ENCODE results near the gene PLK5. TPM values are rescaled to one million over a fixed set of nuclear protein-coding genes. Genes with fewer than 3 reads are reported as not detected.
"Not testable (repeated sequence)": the region's sequence is repeated elsewhere in the genome, so short reads cannot be mapped to it uniquely, and the experiment has no call there.

Gene PLK5
- total RNA-seq, 1 experiment from 2014 or later: not detected

DNA sequence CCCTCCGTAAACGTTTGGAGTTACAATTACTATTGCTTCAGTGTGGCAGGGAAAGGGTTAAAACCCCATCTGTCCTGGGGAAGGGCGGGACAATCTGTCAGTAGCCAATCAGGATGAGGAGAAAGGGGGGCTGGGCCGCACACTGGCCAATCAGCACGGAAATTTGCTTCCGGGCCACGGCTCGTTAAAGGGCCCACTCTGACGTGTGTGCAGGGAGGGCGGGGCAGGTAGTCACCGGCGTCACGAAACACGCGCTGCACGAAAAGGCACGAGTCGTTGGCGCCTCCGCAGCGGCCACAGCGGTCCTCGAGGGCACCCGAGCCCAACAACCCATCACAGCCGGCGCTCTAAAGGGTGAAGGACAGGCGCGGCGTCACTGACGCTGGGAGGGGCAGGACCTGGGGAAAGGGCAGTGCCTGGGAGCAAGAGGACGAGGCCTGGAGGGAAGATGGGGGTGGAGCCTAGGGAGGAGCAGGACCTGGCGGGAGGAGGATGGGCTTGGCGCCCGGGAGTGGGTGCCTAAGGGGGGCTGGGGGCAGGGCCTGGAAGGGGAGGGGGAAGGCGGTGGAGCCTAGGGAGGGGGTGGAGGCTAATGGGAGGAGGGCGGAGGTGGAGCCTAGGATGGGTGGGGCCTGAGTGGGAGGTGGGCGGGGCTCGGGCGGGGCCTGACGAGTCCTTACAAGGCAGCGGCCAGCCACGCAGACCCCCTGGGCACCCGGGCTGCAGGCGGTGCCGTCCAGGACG, 15.9 kb upstream of the PLK5 start:
- peak; percentile 89 for DNase-seq (ENCODE audit: low spot score)

DNA sequence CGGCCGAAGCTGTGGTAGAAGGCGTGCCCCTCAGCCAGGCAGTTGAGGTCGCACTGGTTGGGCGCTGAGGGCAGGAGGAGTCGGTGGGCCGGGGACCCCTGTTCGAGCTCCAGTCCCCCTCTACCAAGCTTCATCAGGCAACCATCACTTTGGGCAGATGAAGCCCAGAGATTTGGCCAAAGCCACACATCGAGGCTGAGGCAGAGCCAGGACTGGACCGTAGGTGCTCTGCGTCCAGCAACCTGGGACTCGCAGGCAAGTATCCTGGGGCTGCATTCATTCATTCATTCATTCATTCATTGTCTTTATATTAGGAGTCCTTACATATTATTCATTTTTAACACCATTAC, 15.4 kb upstream of the PLK5 start:
- DNase-seq (ENCODE audit: low spot score): no peak

DNA sequence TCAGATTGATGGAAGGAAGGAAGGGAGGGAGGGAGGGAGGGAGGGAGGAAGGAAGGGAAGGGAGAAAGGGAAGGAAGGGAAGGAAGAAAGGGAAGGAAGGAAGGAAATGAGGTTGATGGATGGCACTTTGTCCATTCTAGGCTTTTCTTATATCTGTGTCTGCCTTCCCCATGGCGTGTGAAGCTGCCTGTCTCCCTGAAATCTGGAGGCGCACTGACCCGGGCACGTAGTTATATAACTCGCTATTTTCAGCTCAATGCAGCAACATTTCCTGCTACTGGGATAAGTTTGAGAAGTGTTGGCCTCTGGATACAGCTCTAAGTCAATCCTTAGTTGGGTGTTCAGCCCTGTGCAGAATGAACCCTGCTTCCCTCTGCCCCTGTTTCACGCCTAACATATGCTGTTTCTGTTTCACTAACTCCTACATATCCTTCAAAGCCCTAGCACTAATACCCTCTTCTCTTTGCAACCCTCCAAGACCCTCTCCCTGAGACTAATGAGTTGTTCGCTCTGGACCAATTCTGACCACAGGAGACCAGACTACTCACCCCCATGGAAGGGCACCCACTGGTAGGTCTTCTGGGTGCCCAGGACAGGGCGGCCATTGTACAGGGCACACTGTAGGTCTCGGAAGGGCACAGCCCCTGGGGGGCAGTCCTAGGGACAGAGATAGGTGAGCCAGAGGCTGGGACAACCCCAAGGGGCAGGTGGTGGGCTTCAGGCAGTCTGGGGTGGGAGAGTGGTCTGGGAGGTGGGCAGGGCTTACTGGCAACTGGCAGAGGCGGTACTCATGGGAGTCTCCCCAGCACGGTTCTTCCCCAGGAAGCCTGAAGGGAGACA, 14.1 kb upstream of the PLK5 start:
- DNase-seq (ENCODE audit: low spot score): no peak

DNA sequence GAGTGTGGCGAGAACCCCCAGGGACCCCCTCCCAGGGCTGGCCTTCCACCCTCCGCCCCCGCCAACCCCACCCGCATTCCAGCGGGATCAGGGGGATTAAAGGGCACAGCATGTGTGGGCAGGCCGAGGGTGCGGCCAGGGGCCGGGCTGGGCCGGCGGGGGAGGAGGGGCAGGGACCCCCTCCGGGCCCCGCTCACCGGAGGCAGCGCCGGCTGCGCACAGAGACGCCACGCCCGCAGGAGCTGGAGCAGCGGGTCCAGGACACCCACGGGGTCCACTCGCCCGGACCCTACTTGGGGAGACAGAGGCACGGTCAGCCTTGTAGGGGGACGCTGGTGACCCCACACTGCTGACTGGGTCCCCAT, 13.5 kb upstream of the PLK5 start:
- DNase-seq (ENCODE audit: low spot score): no peak

DNA sequence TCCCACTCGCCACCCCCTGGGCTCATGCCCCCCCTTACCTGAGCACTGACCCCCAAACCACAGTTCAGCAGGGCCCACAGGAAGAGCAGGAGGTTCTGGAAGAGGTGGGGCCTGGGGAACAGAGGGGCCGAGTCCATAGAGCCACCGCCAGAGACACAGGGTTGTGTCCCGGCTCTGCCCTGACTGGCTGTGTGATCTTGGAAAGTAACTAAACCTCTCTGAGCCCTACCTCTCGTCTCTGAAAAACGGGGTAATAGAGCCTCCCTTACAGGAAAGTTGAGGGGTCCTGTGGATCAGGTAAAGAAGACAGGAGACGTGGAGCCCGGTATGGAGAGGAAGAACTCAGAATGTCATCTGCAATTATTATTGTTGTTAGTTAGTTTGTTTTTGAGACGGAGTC, 13.1 kb upstream of the PLK5 start:
- DNase-seq (ENCODE audit: low spot score): no peak

DNA sequence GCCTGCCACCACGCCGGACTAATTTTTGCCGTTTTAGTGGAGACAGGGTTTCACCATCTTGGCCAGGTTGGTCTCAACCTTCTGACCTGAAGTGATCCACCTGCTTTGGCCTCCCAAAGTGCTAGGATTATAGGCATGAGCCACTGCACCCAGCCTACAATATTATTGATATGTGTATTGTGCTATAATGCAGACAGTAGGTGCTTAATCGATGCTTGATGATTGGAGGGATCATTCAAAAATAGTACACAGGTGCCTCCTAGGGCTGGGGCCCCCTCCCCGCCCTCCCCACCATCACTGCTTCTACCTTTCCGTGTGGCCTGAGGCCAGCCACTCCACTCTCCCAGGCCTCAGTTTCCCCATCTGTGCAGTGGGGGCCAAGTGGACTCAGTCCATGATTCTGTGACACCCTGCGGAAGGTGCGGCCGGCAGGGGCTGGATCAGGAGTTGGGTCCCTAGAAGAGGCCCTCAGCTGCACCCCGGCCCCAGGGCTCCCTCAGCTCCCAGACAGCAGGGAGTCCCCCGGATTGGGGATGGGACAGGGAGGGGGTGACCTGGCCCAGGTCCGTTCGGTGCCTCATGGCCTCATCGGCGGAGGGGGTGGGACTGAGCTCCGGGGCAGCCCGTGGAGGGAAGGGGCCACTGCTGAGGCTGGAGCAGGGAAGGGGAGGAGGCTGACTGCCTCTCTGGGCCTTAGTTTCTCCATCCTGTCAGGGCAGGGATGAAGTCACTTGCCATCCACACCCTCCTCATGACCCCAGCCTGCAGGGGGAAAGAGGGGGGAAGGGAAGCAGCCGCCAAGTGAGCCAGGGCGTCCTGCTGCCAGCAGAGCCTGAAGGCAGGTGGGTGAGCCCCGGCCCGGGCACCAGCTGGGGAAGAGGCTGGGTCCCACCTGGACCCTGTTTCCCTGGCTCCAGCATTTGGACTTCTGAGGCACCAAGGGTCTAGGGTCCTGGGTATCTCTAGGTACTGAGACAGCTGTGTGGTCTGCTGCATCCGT, 12.3 kb upstream of the PLK5 start:
- no peak for DNase-seq (ENCODE audit: low spot score)

DNA sequence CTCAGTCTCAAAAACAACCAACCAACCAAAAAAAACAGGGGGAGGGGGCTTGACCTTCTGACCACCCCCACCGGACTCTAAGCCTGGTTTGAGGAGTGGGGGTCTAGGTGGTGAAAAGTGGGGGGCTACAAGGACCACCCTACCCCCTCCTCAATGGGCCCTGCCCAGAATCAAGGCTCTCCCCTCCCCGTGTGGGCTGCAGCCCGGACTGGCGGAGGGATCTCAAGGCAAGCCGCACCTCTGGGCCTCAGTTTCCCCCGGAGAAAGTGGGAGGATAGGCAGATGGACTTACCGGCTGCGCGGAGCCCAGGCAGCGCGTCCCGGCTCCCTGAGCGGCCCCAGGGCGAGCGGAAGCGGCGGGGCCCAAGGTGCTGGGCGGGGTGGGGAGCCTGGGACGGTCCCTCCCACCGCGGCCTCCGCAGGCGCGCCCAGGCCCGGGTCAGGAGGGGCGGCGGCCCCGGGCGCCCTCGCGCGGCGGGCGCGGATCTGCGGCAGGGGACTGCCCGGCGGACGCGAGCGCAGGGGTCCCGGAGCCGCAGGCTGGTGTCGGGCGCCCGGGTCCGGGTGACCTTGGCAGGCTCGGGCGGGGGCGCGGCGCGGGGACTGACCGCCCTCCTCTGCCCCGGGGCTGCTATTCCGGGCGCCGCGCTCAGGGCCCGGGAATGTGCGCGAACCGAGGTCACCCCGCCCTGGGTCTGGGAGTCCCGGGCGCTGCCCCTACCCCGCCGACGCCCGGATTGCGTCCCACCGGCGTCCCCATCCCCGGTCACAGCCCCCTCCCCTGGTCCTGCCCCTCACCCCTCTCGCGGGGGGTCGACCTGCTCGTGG, 11.0 kb upstream of the PLK5 start, which contains the start of gene ADAMTSL5:
TSS of gene ADAMTSL5 (minus strand) at position 349 of the 828 bp plus-strand sequence. CDS start 2,076 bp downstream, outside the sequence.
- peak; percentile 44 for DNase-seq (ENCODE audit: low spot score)

DNA sequence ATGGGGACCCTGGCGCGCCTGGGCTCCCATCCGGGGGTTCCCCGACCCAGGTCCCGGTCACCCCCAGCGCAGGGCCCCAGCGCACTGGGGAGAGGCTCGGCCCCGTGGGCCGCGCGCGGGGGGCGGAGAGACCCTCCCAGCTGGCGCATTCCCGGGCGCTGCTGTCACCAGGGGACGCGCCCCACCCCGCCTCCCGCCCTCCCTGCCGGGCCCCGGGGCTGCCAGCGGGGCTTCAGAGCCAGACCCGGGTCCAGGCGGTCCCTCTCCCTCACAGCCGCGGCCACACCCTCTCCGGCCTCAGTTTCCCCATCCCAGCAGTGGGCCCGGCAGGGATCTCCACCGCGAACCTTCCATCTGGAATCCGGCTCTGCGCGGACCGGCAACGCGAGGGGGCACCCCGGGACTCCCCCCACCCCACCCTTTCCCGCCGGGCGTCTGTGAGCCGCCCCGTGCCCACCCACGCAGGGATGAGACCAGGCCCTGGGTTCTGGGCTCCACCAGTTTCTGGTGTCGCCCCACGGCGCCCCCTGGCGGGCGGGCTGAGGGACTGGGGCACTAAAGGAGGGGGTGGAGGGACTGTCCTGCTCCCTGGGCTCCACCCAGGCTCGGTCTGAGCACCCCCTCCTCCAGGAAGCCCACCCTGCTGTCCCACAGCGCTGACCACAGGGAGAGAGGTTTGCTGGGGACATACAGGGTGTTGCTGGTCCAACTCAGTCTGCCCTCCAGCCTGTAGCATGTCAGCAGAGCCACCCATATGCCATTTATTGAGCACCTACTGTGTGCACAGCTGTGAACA, 10.2 kb upstream of the PLK5 start:
- DNase-seq (ENCODE audit: low spot score): peak; percentile 53

DNA sequence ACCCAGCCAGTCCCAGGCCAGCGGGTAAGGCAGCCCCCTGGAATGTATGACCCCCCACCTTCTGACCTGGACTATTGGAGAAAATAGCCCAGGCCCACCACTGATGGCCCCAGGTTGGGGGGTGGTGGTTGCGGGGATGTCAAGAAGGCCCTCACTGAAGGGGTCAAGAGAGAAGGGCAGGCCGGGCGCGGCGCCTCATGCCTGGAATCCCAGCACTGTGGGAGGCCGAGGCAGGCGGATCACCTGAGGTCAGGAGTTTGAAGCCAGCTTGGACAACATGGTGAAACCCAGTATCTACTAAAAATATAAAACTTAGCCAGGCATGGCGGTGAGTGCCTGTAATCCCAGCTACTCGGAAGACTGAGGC, 9.6 kb upstream of the PLK5 start:
- no peak for DNase-seq (ENCODE audit: low spot score)

DNA sequence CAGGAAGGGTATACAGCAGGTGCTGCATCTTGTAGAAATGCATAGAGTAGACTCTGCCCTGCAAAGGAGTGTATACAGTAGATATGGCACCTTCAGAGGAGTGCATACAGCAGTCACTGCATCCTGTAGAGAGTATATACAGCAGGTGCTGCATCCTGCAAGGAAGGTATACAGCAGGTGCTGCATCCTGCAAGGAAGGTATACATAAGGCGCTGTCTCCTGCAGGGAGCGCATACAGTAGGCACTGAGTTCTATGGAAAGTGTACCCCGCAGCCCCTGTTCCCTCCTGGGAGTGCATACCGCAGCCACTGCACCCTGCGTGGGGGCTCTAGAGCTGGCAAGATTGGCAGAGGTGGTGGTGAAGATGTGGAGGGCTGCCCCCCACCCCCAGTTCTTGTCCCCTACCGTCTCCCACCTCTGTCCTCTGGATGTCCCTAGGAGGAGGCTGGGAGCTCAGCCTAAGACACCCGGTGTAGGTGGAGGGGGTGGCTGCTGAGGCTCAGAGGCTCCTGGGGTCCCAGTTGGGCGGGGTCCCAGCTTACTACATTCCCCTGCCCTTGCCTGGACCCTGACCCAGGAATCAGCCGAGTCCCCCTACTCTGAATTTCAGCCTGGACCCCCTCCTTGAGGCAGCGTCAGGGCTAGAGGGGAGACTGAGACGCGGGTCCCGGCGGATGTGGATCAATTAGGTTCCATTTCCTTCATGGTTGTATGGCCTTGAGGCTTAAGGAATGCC, 8.7 kb upstream of the PLK5 start:
- DNase-seq (ENCODE audit: low spot score): no peak

DNA sequence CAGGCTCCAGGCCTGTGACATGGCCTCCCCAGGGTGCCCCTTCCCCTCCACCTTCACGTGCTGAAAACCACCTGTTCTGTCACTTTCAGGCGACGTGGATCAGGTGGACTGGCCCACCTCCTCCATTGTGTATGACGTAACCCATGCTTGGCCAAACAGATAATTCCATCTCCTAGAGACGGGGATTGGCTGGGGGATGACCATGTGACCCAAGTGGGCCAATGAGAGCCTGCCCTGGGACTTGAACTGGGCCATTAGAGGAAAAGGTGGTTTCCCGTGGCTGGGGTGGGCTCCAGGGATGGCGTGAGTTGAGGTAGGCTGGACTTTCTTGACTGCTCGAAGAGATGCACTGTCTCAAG, 7.5 kb upstream of the PLK5 start:
- no peak for DNase-seq (ENCODE audit: low spot score)

DNA sequence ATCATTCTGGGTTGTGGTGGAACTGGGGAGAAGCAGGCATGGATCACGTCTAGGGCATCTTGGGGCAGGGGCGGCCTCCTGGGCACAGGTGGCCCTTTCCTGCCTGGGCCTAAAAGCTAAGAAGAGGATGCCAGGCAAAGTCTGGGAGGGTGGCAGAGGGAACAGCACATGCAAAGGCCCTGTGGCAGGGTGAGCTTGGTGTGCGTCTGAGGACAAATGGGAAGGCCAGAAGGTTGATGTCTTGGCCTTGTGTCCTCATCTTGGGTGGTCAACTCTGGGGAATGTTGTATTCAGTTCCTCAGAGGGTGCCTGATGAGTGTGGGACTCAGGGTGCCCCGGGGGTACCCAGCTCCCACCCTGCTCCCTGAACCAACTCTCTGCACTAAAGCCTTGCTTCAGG, 5.4 kb upstream of the PLK5 start:
- no peak for DNase-seq (ENCODE audit: low spot score)

DNA sequence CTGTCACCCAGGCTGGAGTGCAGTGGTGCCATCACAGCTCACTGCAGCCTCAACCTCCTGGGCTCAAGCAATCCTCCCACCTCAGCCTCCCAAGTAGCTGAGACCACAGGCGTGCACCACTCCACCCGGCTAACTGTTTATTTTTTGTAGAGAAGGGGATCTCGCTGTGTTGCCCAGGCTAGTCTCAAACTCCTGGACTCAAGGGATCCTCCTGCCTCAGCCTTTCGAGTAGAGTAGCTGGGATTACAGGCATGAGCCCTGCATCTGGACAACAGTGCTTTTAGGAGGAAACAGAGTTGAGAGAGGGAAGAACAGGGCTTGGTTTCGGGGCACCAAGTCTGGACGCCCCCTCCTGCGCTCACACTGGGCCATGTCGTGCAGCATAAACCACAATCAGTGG, 4.1 kb upstream of the PLK5 start:
- not testable (repeated sequence) for DNase-seq (ENCODE audit: low spot score)

DNA sequence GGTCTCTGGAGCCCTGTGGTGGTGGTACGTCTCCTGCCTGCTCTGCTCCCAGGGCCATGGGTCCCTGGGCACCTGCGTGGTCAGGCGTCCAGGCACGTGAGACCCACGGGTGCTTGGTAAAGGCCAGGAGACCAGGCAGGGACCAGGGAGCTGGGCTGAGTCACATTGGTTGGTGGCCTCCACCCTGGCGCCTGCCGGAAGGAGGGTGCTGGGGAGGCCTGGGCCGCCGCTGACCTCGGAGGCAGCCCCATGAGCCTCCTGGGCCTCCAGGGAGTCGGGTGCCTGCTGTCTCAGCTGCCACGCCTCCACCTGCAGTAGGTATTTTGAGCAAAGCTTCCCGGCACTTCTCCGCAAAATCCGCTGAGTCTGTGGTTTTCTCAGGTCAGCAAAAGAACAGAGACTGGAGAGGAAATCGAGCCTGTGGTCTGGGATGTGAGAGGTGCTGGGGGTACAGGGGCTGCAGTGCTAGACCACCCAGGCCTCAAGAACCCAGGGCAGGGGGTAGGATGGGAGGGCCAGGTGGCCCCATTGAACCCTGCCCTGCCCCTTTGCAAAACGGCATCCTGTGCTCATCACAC, 3.6 kb upstream of the PLK5 start:
- no peak for DNase-seq (ENCODE audit: low spot score)

DNA sequence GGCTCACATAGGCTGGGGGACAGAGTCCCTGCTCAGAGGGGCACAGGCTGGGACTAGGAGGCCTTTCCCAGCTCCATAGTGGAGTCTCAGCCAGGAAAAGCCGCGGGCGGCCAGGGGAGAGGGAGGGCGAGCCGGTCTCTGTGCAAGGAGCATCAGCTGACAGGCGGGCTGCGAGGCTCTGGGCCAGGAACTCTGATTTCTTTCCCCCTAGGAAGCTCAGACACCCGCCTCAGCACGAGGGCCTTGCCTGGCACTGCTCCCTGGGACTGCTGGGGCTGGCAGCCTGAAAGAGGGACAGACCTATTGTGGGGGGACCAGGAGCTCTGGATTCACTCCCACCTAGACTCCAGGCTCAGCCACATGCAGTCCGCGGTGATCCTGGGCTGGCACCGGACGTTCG, 2.2 kb upstream of the PLK5 start:
- DNase-seq (ENCODE audit: low spot score): no peak

DNA sequence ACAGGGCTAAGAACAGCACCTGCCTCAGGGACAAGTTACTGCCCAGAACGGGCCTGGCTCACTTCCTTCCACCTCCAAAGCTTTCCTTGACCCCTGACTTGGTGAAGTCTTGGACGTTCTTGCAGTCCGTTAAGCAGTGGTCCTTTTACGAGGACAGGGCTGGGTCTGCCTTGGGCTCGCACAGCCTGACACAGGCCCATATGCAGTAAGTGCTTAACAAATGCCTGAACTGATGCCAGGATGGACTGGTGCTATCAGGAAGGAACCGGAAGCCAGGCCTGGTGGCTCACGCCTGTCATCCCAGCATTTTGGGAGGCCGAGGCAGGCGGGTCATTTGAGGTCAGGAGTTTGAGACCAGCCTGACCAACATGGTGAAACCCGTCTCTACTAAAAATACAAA, 1.8 kb upstream of the PLK5 start:
- no peak for DNase-seq (ENCODE audit: low spot score)

DNA sequence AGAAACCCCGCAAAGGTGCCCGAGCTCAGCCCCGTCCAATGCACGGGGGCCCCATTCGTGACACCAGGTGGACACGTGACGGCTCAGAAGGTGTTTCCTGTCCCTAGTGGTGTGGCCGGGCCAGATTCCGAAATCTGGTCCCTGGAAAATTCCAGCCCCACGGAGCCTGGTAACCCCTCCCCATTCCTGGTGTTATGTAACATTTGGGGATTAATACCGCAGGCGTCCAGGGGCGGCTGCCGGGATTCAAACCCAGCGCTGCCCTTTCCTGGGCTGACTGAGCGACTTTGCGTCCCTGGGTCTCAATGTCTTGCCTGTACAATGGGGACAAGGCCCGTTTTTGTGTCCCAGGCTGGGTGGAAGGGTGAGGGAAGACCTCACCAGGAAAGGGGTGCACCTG, 1.0 kb upstream of the PLK5 start:
- no peak for DNase-seq (ENCODE audit: low spot score)

DNA sequence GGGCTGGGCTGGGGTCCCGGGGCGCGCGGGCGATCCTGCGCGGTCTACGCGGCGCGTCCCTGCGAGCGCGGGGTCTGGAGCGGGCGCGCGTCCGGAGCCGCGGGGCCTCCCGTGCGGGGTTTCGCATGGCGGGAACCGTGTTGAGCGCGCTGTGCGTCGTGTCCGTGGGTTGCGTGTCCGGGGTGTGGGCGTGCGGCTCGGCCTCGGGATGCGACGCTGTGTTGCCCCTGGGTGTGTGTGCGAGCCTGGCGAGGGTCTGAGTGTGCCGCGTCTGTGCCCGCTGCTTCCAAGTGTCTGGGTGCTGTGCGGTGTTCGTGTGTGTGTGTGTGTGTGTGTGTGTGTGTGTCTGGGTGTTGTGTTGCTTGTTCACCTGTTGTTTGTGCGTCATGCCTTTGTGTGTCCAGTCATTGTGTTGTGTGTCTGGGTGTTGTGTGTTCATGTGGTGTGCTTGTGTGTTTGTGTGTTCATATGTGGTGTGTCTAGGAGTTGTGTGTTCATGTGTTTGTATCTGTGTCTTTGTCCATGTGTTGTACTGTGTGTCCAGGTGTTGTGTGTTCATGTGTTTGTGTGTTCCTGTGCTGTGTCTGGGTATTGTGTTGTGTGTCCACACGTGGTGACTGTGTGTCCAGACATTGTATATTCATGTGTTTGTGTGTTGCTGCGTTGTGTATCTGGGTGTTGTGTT, 552 bp downstream of the PLK5 start:
- no peak for DNase-seq (ENCODE audit: low spot score)

DNA sequence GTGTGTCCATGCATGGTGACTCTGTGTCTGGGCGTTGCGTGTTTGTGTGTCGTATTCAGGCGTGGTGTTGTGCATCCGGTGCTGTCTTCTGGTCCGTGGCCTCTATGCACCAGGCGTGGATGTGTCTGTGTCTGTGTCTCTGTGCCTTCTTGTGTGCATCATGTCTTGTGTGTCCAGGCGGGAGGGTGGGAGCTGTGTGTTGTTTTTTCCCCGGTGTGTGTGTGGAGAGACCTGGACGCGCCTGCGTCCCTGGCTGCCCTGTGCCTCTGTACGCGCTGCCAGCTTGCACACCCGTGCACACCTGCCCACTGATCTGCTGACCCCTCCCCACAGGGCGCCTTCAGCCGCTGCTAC, 1.1 kb downstream of the PLK5 start:
- DNase-seq (ENCODE audit: low spot score): no peak

Measured in HT-29 (cell line).